HG02642 (cell line): ENCODE measurements around the gene B3GNT5.

Experiments
- ATAC-seq: cut with Tn5 transposase; IDR thresholded peaks from one replicate; pipeline ENCODE4 v1.9.1; 2021; ENCODE audit warnings: mild to moderate bottlenecking; ENCODE audit not compliant: unreplicated experiment, poor library complexity

B3GNT5 gene

GRCh38 chr3:183252973-183253527 lies at the start of gene B3GNT5:
TSS of gene B3GNT5 (plus strand) at chr3:183253253. CDS start at chr3:183269799, 16,546 bp downstream.
- ATAC-seq = no peak

DNA sequence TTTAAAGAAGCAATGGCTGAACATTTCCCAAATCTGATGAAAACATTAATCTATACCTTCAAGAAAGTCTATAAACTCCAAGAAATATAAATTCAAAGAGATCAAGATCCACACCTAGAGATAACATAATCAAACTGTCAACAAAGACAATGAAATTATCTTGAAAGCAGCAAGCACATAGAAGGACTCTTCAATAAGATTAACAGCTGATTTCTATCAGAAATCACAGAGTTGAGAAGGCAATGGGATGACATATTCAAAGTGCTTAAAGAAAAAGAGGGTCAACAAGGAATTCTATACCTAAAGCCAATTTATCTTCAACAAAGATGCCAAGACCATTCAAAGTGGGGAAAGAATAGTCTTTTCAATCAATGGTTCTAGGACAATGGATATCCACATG lies 49.4 kb upstream of the B3GNT5 start:
- no peak for ATAC-seq

- no peak for ATAC-seq
These were observed 44.8 kb upstream of the B3GNT5 start for GRCh38 chr3:183208260-183208659.

- no peak for ATAC-seq
These were observed 44.3 kb upstream of the B3GNT5 start for GRCh38 chr3:183208800-183209199.

DNA sequence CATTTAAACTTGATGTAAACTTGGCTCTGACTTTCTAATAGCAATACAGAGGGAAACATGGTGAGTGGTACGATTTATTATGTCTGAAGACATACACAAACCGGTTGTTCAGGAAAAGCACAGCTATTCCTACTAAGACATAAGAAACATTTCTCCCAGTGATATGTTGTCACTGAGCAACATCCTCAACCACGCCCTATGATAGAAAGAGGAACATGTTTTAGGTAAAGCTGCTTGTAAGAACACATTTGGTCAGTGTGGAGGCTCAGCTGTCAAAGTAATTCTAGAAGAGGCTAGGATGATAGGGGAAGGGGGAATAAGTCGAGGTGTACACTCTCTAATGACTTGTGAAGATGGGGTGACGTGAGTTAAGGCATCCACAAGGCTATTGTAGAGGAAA lies 42.7 kb upstream of the B3GNT5 start:
- no peak for ATAC-seq

- ATAC-seq = no peak
These were observed 42.2 kb upstream of the B3GNT5 start for GRCh38 chr3:183210862-183211341.

DNA sequence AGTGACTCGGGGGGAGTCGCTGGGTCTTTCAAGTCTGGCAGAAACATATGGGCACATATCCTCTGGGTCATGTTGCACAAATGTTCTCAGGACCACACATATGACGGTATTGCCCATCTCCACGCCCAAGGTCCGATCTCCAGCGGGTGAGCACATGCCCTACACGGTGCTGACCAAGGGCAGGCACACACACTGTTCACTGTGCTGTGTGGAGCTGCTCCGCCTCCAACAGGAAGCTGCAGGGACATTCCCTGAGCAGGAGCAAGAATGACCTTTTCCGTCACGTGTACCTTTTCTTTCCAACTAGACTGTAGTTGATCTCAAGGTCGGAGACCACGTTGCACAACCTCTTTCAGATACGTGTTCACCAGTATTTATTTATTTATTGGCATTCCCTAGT lies 41.7 kb upstream of the B3GNT5 start:
- ATAC-seq = no peak

GRCh38 chr3:183212096-183212495 lies 41.0 kb upstream of the B3GNT5 start:
- no peak for ATAC-seq

- no peak for ATAC-seq
These were observed 40.5 kb upstream of the B3GNT5 start for GRCh38 chr3:183212565-183212964.

DNA sequence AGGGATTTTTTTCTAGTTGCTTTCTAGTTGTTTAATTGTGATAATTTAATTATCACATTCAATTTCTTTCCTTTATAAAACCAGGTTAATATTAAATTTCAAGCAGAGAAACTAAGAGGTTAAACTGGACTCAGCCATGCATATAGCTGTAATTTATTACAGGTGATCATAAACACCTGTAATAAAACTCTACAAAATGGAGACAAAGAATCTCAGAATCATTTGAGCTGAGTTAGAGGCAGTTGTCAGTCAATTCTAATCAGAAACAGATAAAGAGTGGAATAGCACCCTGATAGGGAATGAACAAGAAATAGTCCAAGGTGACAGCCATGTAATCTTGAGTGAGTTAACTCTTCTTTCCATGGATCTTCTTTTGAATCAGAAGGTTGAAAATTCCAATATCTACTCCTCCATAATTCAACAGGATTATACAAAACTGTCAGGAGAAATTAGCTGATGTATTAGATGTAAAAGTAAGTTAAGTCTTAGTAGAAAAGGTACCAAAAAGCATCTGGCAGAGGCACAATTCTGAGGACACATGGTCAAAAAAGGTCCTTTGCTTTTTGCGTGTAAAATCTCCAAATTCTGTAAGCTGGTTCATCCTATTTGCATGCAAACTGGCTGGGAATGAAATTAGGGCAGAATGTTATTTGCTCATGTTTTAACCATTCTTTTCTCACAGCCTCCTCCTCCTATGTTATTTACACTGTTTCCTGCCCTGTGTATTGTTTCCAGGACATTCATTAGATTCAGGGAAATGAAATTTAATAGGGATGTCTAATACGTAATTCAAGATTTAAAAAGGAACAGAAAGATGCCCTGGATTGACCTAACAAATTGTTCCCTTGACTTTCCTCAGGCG lies 39.4 kb upstream of the B3GNT5 start:
- no peak for ATAC-seq

DNA sequence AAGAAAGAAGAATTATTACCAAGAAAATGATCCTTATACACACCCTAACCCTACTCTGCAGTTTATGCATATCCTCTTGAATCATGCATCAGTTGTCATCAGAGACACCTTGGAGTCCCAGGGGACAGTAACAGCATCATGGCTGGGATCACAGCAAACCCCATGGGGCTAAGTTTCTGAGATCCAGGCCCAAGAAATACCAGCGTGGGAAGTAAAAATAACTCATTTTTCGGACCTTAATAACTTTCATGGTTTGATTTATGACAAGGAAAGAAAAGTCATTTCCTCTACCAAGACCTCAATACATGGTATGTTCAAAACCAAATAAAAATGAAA lies 38.8 kb upstream of the B3GNT5 start:
- no peak for ATAC-seq

- no peak for ATAC-seq
These were observed 37.4 kb upstream of the B3GNT5 start for GRCh38 chr3:183215591-183216202.

GRCh38 chr3:183217548-183218332 lies 35.3 kb upstream of the B3GNT5 start:
- no peak for ATAC-seq

- ATAC-seq = no peak
These were observed 34.2 kb upstream of the B3GNT5 start for GRCh38 chr3:183218826-183219225.

DNA sequence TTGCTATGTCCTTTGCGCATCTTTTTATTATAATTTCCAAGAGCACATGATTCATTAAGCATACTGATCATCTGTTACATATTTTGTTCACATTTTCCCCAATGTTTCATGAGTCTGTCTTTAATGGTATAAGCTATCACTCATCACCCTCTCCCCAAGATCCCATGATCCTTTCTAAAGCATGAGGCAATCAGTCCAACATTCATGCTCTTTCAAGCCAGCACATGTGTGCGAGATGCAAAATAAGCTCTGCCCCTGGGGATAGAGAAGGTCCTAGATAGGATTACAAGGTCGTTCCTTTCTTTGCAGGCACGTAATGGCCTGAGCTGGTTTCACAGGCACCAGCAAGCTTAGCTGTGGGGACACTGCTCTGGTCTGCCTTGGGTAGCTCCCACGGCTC lies 32.2 kb upstream of the B3GNT5 start:
- ATAC-seq = no peak

DNA sequence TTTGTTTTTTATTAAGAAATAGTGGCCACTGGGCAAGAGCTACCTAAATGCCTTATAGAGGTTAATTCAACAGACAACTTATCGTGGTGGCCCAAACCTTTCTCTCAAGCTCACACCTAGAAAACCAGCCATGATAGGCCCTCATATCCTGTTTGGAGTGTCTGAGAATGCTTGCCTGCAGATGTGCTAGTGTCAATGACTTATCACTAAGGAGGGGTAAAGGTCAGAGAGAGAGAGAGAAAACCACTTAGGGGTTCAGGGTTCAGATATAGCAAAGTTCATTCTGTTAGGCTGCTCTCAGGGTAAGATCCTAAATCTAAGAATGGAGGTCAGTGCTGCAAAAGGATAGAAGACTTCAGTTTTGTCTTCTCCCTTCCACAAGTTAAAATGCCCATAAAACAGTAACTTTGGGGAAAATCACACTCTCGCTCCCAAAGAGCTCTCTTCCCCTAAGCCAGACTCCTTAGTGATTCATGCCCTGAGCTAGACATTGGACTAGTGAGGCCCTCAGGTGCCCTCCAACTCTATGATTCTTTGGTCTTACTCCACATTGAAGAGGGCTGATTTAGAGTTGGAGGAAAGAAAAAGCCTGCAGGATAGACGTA lies 30.3 kb upstream of the B3GNT5 start:
- ATAC-seq = no peak

GRCh38 chr3:183224180-183224970 lies 28.7 kb upstream of the B3GNT5 start:
- ATAC-seq = no peak

GRCh38 chr3:183226333-183226890 lies 26.6 kb upstream of the B3GNT5 start:
- ATAC-seq = no peak

- no peak for ATAC-seq
These were observed 25.5 kb upstream of the B3GNT5 start for GRCh38 chr3:183227586-183227985.
